Naive thymus-derived CD4-positive, alpha-beta T cell (primary cell): ENCODE measurements around the gene RNF149. TPM values are rescaled to one million over a fixed set of nuclear protein-coding genes. Genes with fewer than 3 reads are reported as not detected.

Experiments
- ATAC-seq: fragments of 150-1000 bp; cut with Tn5 transposase; 2 replicates; pipeline ENCODE4 v1.10.0; 2021; ENCODE audit warnings: mild to moderate bottlenecking, moderate library complexity
- CTCF ChIA-PET: fragments of 350-600 bp; sonication (Branson Sonifier 250); formaldehyde crosslinking; loops from one replicate; lab custom pipeline; 2021; ENCODE audit warnings: antibody characterized with exemption; lab: Charles Lee
- POLR2A ChIA-PET: fragments of 350-600 bp; sonication (Branson Sonifier 250); formaldehyde crosslinking; loops from one replicate; lab custom pipeline; 2021; ENCODE audit warnings: antibody characterized with exemption, inconsistent platforms; lab: Charles Lee
- DNase-seq, 9 donors: peaks; one replicate each; pipeline versions ENCODE4 v3.0.0 to v3.0.0-alpha.2; 2020 to 2022; ENCODE audit warnings: mixed read lengths in 1 of 9
- H3K27ac ChIP-seq: one replicate; pipeline ENCODE4 v1.7.0; 2013; ENCODE audit warnings: mild to moderate bottlenecking, low read depth, low read length, moderate library complexity
- H3K27me3 ChIP-seq, 2 donors: one replicate each; pipeline ENCODE4 v1.7.0; 2013; ENCODE audit warnings: low read length in 2 of 2, mild to moderate bottlenecking in 2 of 2, moderate library complexity in 2 of 2; ENCODE audit not compliant: control insufficient read depth in 2 of 2, insufficient read depth in 2 of 2
- H3K36me3 ChIP-seq, 3 experiments: 1 replicate in 2 of 3; 2 replicates in 1 of 3; pipeline ENCODE4 v1.7.0; 2013; ENCODE audit warnings: low read length in 3 of 3, mild to moderate bottlenecking in 3 of 3, moderate library complexity in 1 of 3; ENCODE audit not compliant: insufficient read depth in 3 of 3, control insufficient read depth in 2 of 3
- H3K4me1 ChIP-seq, 2 donors: one replicate each; pipeline ENCODE4 v1.7.0; 2013; ENCODE audit warnings: low read length in 2 of 2, mild to moderate bottlenecking in 2 of 2, moderate library complexity in 1 of 2; ENCODE audit not compliant: control insufficient read depth in 2 of 2, insufficient read depth in 2 of 2
- H3K4me3 ChIP-seq: 2 replicates; pipeline ENCODE4 v1.7.0; 2013; ENCODE audit warnings: mild to moderate bottlenecking, low read length
- H3K9me3 ChIP-seq, 3 experiments: 1 replicate in 2 of 3; 2 replicates in 1 of 3; pipeline ENCODE4 v1.7.0; 2013; ENCODE audit warnings: low read length in 3 of 3; ENCODE audit not compliant: control insufficient read depth in 2 of 3
- H3K27ac Mint-ChIP-seq, 9 donors: one replicate each; pipeline ENCODE4 v1.8.0; 2020 to 2022; ENCODE audit warnings: mixed read lengths in 9 of 9, mild to moderate bottlenecking in 8 of 9, moderate library complexity in 5 of 9, inconsistent platforms in 2 of 9
- H3K27me3 Mint-ChIP-seq, 5 donors: one replicate each; pipeline ENCODE4 v1.8.0; 2021 to 2022; ENCODE audit warnings: mixed read lengths in 5 of 5, mild to moderate bottlenecking in 1 of 5
- H3K36me3 Mint-ChIP-seq, 5 donors: one replicate each; pipeline ENCODE4 v1.8.0; 2020 to 2022; ENCODE audit warnings: mixed read lengths in 5 of 5, mild to moderate bottlenecking in 3 of 5, inconsistent platforms in 1 of 5
- H3K4me1 Mint-ChIP-seq, 7 donors: one replicate each; pipeline ENCODE4 v1.8.0; 2020 to 2022; ENCODE audit warnings: mixed read lengths in 7 of 7, mild to moderate bottlenecking in 3 of 7, inconsistent platforms in 1 of 7
- H3K4me3 Mint-ChIP-seq, 10 donors: one replicate each; pipeline ENCODE4 v1.8.0; 2020 to 2022; ENCODE audit warnings: mild to moderate bottlenecking in 10 of 10, mixed read lengths in 10 of 10, moderate library complexity in 6 of 10, inconsistent platforms in 2 of 10
- H3K9me3 Mint-ChIP-seq, 11 donors: one replicate each; pipeline ENCODE4 v1.8.0; 2020 to 2022; ENCODE audit warnings: mixed read lengths in 11 of 11, mild to moderate bottlenecking in 4 of 11, inconsistent platforms in 1 of 11, moderate library complexity in 1 of 11
- intact Hi-C, 2 donors: fragments of 100-400 bp; cut with micrococcal nuclease; formaldehyde crosslinking; loops; one replicate each; pipeline ENCODE4 v1.15.1; 2023
- polyA plus RNA-seq, 2 donors: library from polyadenylated mRNA; unstranded; fragments of 300-500 nt; fragmentation: Illumina TruSeq; gene quantifications; one replicate each; pipeline ENCODE4 v1.2.3, GENCODE V29; 2021
- total RNA-seq, 6 experiments: library from RNA in 5 of 6; stranded (reverse) in 5 of 6; gene quantifications; 1 replicate in 5 of 6; 2 replicates in 1 of 6; pipeline ENCODE4 v1.2.3 and lab custom pipeline; 2021 to 2026

Gene RNF149
- total and polyA plus RNA-seq, 7 experiments from 2014 or later, result 45.2 to 159 (median 112) TPM

DNA sequence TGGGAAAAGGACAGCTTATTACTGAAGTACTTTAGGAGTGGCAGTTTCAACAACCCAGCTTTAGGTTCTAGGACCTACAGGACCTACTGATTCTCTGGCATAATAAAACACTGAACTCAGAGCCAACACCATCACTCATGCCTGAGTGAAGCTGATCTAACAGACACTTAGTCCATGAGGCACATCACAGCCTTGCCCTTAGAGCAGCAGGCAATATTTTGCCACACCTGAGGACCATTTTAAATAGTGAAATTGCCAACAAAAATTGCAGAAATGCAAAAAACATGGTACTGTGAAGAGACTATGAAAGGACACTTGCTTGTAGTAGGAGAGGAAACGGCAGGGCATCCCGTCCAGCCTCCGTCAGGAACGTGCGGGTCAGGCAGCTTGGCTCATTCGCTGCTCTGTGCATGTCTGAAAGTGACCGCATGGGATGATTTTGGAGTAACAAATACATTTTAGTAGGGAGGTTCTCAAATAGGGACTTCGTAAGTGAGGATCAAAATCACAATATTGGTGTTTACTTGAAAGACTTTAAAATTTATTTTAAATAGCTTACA is 37.7 kb downstream of the RNF149 start:
- Histone ChIP-seq H3K9me3 (no peaks in the 10 kb centered on the region), H3K4me1 (peaks cover 0 to 3% of the 10 kb centered on the region in 2 donors), H3K27ac (peak overlapping the region; percentile 4), H3K27me3 (no peaks in the 10 kb centered on the region), H3K36me3 (peaks cover 9 to 69% (median 12%) of the 10 kb centered on the region in 3 experiments), H3K4me3 (no peak overlapping the region)
- no peaks in the 10 kb centered on the region for H3K9me3 Mint-ChIP-seq
- POLR2A ChIA-PET, result interaction anchor here (0.6 to 1.5 kb wide), 4 partner anchors 12 to 29 kb away, joined by 3 read pairs; no protein-coding TSS in a partner anchor
- H3K36me3 Mint-ChIP-seq, result peaks cover 3 to 47% (median 23%) of the 10 kb centered on the region in 5 donors
- DNase-seq (no peak), ATAC-seq (no peak)
- no peaks in the 10 kb centered on the region for H3K27me3 Mint-ChIP-seq
- H3K27ac Mint-ChIP-seq, result peak overlapping the region; percentile 36 to 76 (median 67)
- CTCF ChIA-PET, result interaction anchor here (0.7 kb wide), 1 partner anchor 18 kb away, joined by 3 read pairs; no protein-coding TSS in a partner anchor
- intact Hi-C loops, result loop anchor here (2.0 to 10.0 kb wide), 3 partner anchors 14 to 114 kb away; partner anchors contain the start of genes CNOT11 (in 1 of the 2) and CREG2 (in 1 of the 2)
- peak overlapping the region in 1 of 10 donors; percentile 30 for H3K4me3 Mint-ChIP-seq
- H3K4me1 Mint-ChIP-seq, result peaks cover 18 to 50% (median 35%) of the 10 kb centered on the region in 7 donors

GRCh38 chr2:101267671-101268656 is 40.5 kb downstream of the RNF149 start:
- no peak for DNase-seq
- peaks cover 5 to 56% (median 24%) of the 10 kb centered on the region in 5 donors for H3K36me3 Mint-ChIP-seq
- POLR2A ChIA-PET, result interaction anchor here (0.6 to 1.3 kb wide), 2 partner anchors 15 to 28 kb away, joined by 3 to 8 read pairs; partner anchors contain the start of gene CNOT11
- intact Hi-C loops, result loop anchor here in 1 of 2 donors (5.0 kb wide), 1 partner anchor 39 kb away; the partner anchor contains the start of gene RNF149
- peak overlapping the region in 8 of 9 donors; percentile 49 to 87 (median 81) for H3K27ac Mint-ChIP-seq
- H3K27me3 Mint-ChIP-seq, result no peaks in the 10 kb centered on the region
- no peaks in the 10 kb centered on the region for H3K9me3 Mint-ChIP-seq
- H3K4me1 ChIP-seq, result peaks cover 0 to 3% of the 10 kb centered on the region in 2 donors
- H3K36me3 ChIP-seq, result peaks cover 18 to 81% (median 28%) of the 10 kb centered on the region in 3 experiments
- no peaks in the 10 kb centered on the region for H3K27me3 ChIP-seq
- peaks cover 18 to 58% (median 37%) of the 10 kb centered on the region in 7 donors for H3K4me1 Mint-ChIP-seq
- H3K9me3 ChIP-seq, result no peaks in the 10 kb centered on the region
- H3K4me3 Mint-ChIP-seq, result no peak overlapping the region
- CTCF ChIA-PET, result no interaction called here
- H3K4me3 ChIP-seq, result no peak overlapping the region
- no peak overlapping the region for H3K27ac ChIP-seq
- no peak for ATAC-seq

DNA sequence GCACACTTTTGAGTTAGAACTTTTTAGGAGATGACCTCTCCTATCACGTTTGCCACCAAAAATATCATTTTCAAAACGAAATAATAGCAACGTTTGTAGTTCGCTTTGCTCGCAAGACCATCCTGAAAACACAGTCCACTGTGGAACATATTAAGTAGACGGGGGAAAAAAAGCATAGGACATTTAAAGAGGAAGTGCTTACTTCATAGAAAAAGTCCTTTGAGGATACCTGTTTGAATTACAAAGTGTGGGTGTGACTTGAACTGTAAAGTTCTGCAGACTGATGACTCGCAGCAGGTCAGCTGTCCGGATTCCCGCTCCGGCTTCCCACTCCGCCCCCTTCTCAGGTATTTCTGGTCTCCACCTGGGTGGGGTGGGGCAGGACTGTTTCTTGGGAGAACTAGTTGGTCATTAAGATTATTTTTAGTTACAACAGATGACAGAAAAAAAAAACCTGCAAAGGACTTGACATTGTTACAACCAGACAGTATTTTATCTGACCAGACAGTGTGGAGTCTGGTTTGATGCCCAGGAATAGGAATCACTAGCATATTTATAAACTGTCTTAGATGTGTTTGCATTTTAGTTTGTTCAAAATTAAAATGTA is 42.5 kb downstream of the RNF149 start:
- Mint-ChIP-seq H3K9me3 (no peaks in the 10 kb centered on the region), H3K36me3 (peaks cover 5 to 61% (median 25%) of the 10 kb centered on the region in 5 donors), H3K4me3 (no peak overlapping the region), H3K27me3 (no peaks in the 10 kb centered on the region), H3K27ac (peak overlapping the region in 7 of 9 donors; percentile 13 to 90 (median 62)), H3K4me1 (peaks cover 23 to 56% (median 38%) of the 10 kb centered on the region in 7 donors)
- no peak for DNase-seq
- no peak overlapping the region for H3K27ac ChIP-seq
- H3K9me3 ChIP-seq, result no peaks in the 10 kb centered on the region
- H3K36me3 ChIP-seq, result peaks cover 18 to 87% (median 37%) of the 10 kb centered on the region in 3 experiments
- intact Hi-C loops, result loop anchor here in 1 of 2 donors (5.0 kb wide), 1 partner anchor 41 kb away; the partner anchor contains the start of gene RNF149
- H3K4me1 ChIP-seq, result no peaks in the 10 kb centered on the region
- ChIA-PET CTCF (no interaction called here), POLR2A (interaction anchor here (1.0 kb wide), 2 partner anchors 13 to 42 kb away, joined by 3 read pairs; partner anchors contain the start of gene RNF149)
- no peaks in the 10 kb centered on the region for H3K27me3 ChIP-seq
- no peak for ATAC-seq
- H3K4me3 ChIP-seq, result no peak overlapping the region

DNA sequence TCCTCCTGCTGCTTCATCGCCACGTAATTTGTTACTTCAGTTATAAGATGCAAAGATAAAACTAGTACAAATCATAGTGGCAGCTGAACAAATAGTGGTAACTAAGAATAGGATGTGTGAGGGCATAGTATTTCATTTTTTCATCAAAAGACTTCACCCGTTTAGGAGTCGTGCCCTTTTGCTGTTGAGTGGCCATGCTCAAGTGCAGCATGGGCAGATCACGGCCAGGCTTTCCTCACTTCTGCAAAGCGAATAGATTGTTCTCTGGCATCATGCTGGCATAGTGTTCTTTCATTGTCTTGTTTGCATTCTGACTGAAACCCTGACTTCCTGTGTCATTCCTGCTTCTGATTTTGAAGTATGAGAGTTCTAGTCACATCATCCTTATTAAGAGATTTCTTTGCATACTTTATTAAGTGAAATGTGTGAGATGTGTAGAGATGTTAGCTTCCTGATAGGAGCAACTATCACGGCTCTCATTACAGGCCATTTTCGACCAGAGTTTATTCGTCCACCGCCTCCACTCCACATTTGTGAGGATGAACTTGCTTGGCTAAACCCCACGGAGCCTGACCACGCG is 44.1 kb downstream of the RNF149 start:
- H3K4me3 Mint-ChIP-seq, result no peak overlapping the region
- ATAC-seq (no peak), DNase-seq (no peak)
- POLR2A ChIA-PET, result no interaction called here
- no peak overlapping the region for H3K4me3 ChIP-seq
- H3K27me3 ChIP-seq, result no peaks in the 10 kb centered on the region
- no peaks in the 10 kb centered on the region for H3K4me1 ChIP-seq
- no peak overlapping the region for H3K27ac ChIP-seq
- H3K9me3 Mint-ChIP-seq, result no peaks in the 10 kb centered on the region
- no peaks in the 10 kb centered on the region for H3K27me3 Mint-ChIP-seq
- peaks cover 14 to 81% (median 32%) of the 10 kb centered on the region in 3 experiments for H3K36me3 ChIP-seq
- intact Hi-C loops, result no loop called here
- H3K27ac Mint-ChIP-seq, result peak overlapping the region in 8 of 9 donors; percentile 20 to 75 (median 48)
- H3K9me3 ChIP-seq, result no peaks in the 10 kb centered on the region
- H3K36me3 Mint-ChIP-seq, result peaks cover 5 to 50% (median 24%) of the 10 kb centered on the region in 5 donors
- peaks cover 18 to 53% (median 36%) of the 10 kb centered on the region in 7 donors for H3K4me1 Mint-ChIP-seq
- CTCF ChIA-PET, result no interaction called here

GRCh38 chr2:101263377-101263800 is 45.1 kb downstream of the RNF149 start:
- intact Hi-C loops, result no loop called here
- no peaks in the 10 kb centered on the region for H3K9me3 Mint-ChIP-seq
- no peak for ATAC-seq
- peaks cover 5 to 54% (median 27%) of the 10 kb centered on the region in 5 donors for H3K36me3 Mint-ChIP-seq
- DNase-seq, result no peak
- H3K9me3 ChIP-seq, result no peaks in the 10 kb centered on the region
- H3K27ac Mint-ChIP-seq, result peak overlapping the region in 8 of 9 donors; percentile 28 to 82 (median 54)
- CTCF ChIA-PET, result interaction anchor here (0.7 to 1.1 kb wide), 2 partner anchors 10 to 18 kb away, joined by 3 to 5 read pairs; no protein-coding TSS in a partner anchor
- no peak overlapping the region for H3K4me3 ChIP-seq
- POLR2A ChIA-PET, result interaction anchor here (0.6 to 0.9 kb wide), 3 partner anchors 15 to 262 kb away, joined by 3 to 5 read pairs (median 4); partner anchors contain the start of gene RPL31
- no peak overlapping the region for H3K4me3 Mint-ChIP-seq
- H3K4me1 ChIP-seq, result no peaks in the 10 kb centered on the region
- no peaks in the 10 kb centered on the region for H3K27me3 Mint-ChIP-seq
- H3K27ac ChIP-seq, result peak overlapping the region; percentile 29
- no peaks in the 10 kb centered on the region for H3K27me3 ChIP-seq
- H3K36me3 ChIP-seq, result peaks cover 14 to 81% (median 32%) of the 10 kb centered on the region in 3 experiments
- peaks cover 18 to 58% (median 45%) of the 10 kb centered on the region in 7 donors for H3K4me1 Mint-ChIP-seq
